Thyroid gland (tissue), 4 donors: ENCODE measurements around the gene MAGEB10.

ENCODE experiments used
- CTCF ChIP-seq, 6 experiments: fragments of 200-600 bp in 3 of 6; fragments of 450-650 bp in 3 of 6; sonication (generic) in 3 of 6; IDR thresholded peaks; one replicate each; pipeline ENCODE4 v1.5.1; 2016 to 2019; ENCODE audit warnings: antibody characterized with exemption in 6 of 6, mild to moderate bottlenecking in 2 of 6, inconsistent platforms in 1 of 6, moderate library complexity in 1 of 6
- POLR2A ChIP-seq, 2 donors: fragments of 450-650 bp; IDR thresholded peaks; one replicate each; pipeline ENCODE4 v1.6.1; 2017; ENCODE audit warnings: antibody characterized with exemption in 2 of 2, mild to moderate bottlenecking in 2 of 2, moderate library complexity in 1 of 2

- TF ChIP-seq POLR2A (IDR thresholded peaks at IDR 0.05) (no peak), CTCF (IDR thresholded peaks at IDR 0.05) (no peak)
Measured at GRCh38 chrX:27797575-27797974, 10.2 kb upstream of the MAGEB10 start.
